ENCODE data around the gene DUSP12. TPM values are rescaled to one million over a fixed set of nuclear protein-coding genes. Genes with fewer than 3 reads are reported as not detected.
A peak's percentile ranks its signal among the peaks of the same experiment; 100 is the strongest.
"Not testable (repeated sequence)": the region's sequence is repeated elsewhere in the genome, so short reads cannot be mapped to it uniquely, and the experiment has no call there.

Gene DUSP12
- total RNA-seq, 1 experiment from 2014 or later = 23.6 TPM

DNA sequence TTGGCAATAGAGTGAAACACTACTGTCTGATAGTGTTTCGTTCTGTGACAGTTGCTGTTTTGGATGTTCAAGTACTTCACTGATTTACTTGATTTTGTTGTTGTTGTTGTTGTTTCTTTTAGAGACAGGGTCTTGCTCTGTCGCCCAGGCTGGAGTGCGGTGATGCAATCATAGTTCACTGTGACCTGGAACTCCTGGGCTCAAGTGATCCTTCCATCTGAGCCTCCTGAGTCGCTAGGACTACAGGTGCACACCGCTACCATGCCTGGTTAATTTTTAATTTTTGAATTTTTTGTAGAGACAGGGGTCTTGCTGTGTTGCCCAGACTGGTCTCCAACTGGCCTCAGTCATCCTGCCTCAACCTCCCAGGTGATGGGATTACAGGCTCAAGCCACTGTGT lies 18.9 kb downstream of the DUSP12 start:
- BruUV-seq (replicated peaks) = no TSS peak
- POLR2A ChIA-PET (ENCODE audit: unreplicated experiment) = interaction anchor here (0.6 kb wide), 1 partner anchor 19 kb away, joined by 3 read pairs; no protein-coding TSS in a partner anchor
- peaks cover 5% of the 10 kb centered on the region; the same call in 1 of the 2 replicates for H3F3A ChIP-seq (ENCODE audit: insufficient read depth, low read depth)
- TF ChIP-seq EZH2 (IDR thresholded peaks at IDR 0.05; ENCODE audit: low read depth) = no peak
- TF ChIP-seq, protein P1, sequence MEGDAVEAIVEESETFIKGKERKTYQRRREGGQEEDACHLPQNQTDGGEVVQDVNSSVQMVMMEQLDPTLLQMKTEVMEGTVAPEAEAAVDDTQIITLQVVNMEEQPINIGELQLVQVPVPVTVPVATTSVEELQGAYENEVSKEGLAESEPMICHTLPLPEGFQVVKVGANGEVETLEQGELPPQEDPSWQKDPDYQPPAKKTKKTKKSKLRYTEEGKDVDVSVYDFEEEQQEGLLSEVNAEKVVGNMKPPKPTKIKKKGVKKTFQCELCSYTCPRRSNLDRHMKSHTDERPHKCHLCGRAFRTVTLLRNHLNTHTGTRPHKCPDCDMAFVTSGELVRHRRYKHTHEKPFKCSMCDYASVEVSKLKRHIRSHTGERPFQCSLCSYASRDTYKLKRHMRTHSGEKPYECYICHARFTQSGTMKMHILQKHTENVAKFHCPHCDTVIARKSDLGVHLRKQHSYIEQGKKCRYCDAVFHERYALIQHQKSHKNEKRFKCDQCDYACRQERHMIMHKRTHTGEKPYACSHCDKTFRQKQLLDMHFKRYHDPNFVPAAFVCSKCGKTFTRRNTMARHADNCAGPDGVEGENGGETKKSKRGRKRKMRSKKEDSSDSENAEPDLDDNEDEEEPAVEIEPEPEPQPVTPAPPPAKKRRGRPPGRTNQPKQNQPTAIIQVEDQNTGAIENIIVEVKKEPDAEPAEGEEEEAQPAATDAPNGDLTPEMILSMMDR (conservative IDR thresholded peaks at IDR 0.05) = no peak
- CTCF ChIA-PET = no interaction called here
- H4K20me1 ChIP-seq (ENCODE audit: insufficient read depth) = peaks cover 13% of the 10 kb centered on the region; the same call in 1 of the 2 replicates
- H3K4me3 ChIP-seq = 0 out of 2 replicates have a peak overlapping the region, but pooled peaks have one; percentile 1
- DNase-seq = no peak
- peaks cover 75% of the 10 kb centered on the region for H3K79me2 ChIP-seq (ENCODE audit: low read depth)
- no peaks in the 10 kb centered on the region for H3K9me2 ChIP-seq (ENCODE audit: insufficient read depth)
- H2AFZ ChIP-seq = no peak overlapping the region
- no peak overlapping the region for H3K4me2 ChIP-seq
- intact Hi-C loops (cut with micrococcal nuclease; ENCODE audit: unreplicated experiment) = loop anchor here (10.0 kb wide), 1 partner anchor 544 kb away; the partner anchor contains the start of genes APOA2 and TOMM40L
- H3K9me3 ChIP-seq (ENCODE audit: insufficient read depth, low read depth) = no peaks in the 10 kb centered on the region
- H3K27ac ChIP-seq = no peak overlapping the region
- H3K27me3 ChIP-seq (ENCODE audit: insufficient read depth, low read depth) = no peaks in the 10 kb centered on the region
- H3K4me1 ChIP-seq (replicated peaks; ENCODE audit: insufficient read depth) = peaks cover 11% of the 10 kb centered on the region
- H3K36me3 ChIP-seq (ENCODE audit: low read depth) = no peaks in the 10 kb centered on the region

DNA sequence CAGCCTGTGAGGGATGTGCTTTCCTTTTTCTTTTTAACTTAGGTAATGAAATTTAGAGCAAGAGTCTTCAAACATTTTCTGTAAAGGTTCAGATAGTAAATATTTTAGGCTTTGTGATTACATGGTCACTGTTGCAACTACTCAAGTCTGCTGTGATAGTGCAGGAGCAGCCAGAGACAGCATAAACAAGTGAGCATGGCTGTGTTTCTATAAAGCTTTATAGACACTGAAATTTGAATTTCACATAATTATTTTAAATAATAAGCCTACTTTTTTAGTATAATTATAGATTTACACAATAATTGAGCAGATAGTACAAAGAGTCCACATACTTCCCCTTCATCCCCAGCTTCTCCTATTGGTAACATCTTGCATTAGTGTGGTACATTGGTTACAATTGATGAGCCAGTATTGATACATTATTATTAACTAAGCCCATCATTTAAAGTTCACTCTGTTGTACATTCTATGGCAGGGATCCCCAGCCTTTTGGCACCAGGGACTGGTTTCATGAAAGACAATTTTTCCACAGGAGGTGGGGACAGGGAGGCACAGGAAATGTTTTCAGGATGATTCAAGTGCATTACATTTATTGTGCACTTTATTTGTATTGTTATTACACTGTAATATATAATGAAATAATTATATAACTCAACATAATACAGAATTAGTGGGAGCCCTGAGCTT lies 19.5 kb downstream of the DUSP12 start:
- no TSS peak for BruUV-seq (replicated peaks)
- peaks cover 76% of the 10 kb centered on the region for H3K79me2 ChIP-seq (ENCODE audit: low read depth)
- H4K20me1 ChIP-seq (ENCODE audit: insufficient read depth) = peaks cover 16% of the 10 kb centered on the region
- CTCF ChIA-PET = no interaction called here
- no peaks in the 10 kb centered on the region for H3K9me3 ChIP-seq (ENCODE audit: insufficient read depth, low read depth)
- H3K4me2 ChIP-seq = no peak overlapping the region
- H3K36me3 ChIP-seq (ENCODE audit: low read depth) = no peaks in the 10 kb centered on the region
- H3K4me3 ChIP-seq = no peak overlapping the region
- DNase-seq = no peak
- intact Hi-C loops (cut with micrococcal nuclease; ENCODE audit: unreplicated experiment) = loop anchor here (10.0 kb wide), 1 partner anchor 544 kb away; the partner anchor contains the start of genes APOA2 and TOMM40L
- H3K27me3 ChIP-seq (ENCODE audit: insufficient read depth, low read depth) = no peaks in the 10 kb centered on the region
- H3F3A ChIP-seq (ENCODE audit: insufficient read depth, low read depth) = peaks cover 5% of the 10 kb centered on the region; the same call in 1 of the 2 replicates
- H3K9me2 ChIP-seq (ENCODE audit: insufficient read depth) = no peaks in the 10 kb centered on the region
- no peak overlapping the region for H2AFZ ChIP-seq
- POLR2A ChIA-PET (ENCODE audit: unreplicated experiment) = interaction anchor here (0.6 kb wide), 1 partner anchor 20 kb away, joined by 3 read pairs; no protein-coding TSS in a partner anchor
- peaks cover 11% of the 10 kb centered on the region for H3K4me1 ChIP-seq (replicated peaks; ENCODE audit: insufficient read depth)
- no peak overlapping the region for H3K27ac ChIP-seq
- no peak for TF ChIP-seq EZH2 (IDR thresholded peaks at IDR 0.05; ENCODE audit: low read depth)
- TF ChIP-seq, protein P1 (conservative IDR thresholded peaks at IDR 0.05) = no peak

GRCh38 chr1:161769673-161770045 lies 20.1 kb downstream of the DUSP12 start:
- intact Hi-C loops (cut with micrococcal nuclease; ENCODE audit: unreplicated experiment) = loop anchor here (10.0 kb wide), 1 partner anchor 545 kb away; the partner anchor contains the start of genes APOA2 and TOMM40L
- H2AFZ ChIP-seq; CTCF ChIA-PET; H3K27ac ChIP-seq; BruUV-seq (replicated peaks); H3K36me3 ChIP-seq (ENCODE audit: low read depth); POLR2A ChIA-PET (ENCODE audit: unreplicated experiment); H3K27me3 ChIP-seq (ENCODE audit: insufficient read depth, low read depth); H3K9me3 ChIP-seq (ENCODE audit: insufficient read depth, low read depth); H3F3A ChIP-seq (ENCODE audit: insufficient read depth, low read depth); H3K4me2 ChIP-seq; H3K9me2 ChIP-seq (ENCODE audit: insufficient read depth); H3K4me3 ChIP-seq; DNase-seq: not testable (repeated sequence)
- H3K4me1 ChIP-seq (replicated peaks; ENCODE audit: insufficient read depth) = peaks cover 11% of the 10 kb centered on the region
- peaks cover 80% of the 10 kb centered on the region for H3K79me2 ChIP-seq (ENCODE audit: low read depth)
- H4K20me1 ChIP-seq (ENCODE audit: insufficient read depth) = peaks cover 17% of the 10 kb centered on the region

Measured in PC-9 (cell line).